IMR-90 (cell line): ENCODE data around the gene CD2AP. TPM values are rescaled to one million over a fixed set of nuclear protein-coding genes. Genes with fewer than 3 reads are reported as not detected.

Experiments used
- ATAC-seq: fragments of 200-7000 bp; cut with Tn5 transposase; 2 replicates; pipeline ENCODE4 v1.9.1; 2020; ENCODE audit warnings: low read depth, mild to moderate bottlenecking, moderate library complexity
- BruUV-seq: library from RNA; stranded (reverse); fragments of 400-500 nt; replicated peaks from 2 replicates; lab custom pipeline; 2021; lab: Mats Ljungman, UMichigan
- CTCF ChIA-PET: fragments of 300-600 bp; formaldehyde crosslinking; extraction: SDS; loops from one replicate; lab custom pipeline; 2021; ENCODE audit warnings: antibody characterized with exemption; lab: Yijun Ruan, JAX
- POLR2A ChIA-PET: fragments of 300-600 bp; sonication (Branson Sonifier 250); formaldehyde crosslinking; loops from one replicate; lab custom pipeline; 2022; ENCODE audit warnings: antibody characterized with exemption; ENCODE audit not compliant: unreplicated experiment; lab: Charles Lee
- DNase-seq: peaks from one replicate; pipeline ENCODE4 v3.0.0; 2013
- H2AFZ ChIP-seq: replicated peaks from 2 replicates; pipeline ENCODE3; 2013; ENCODE audit warnings: low read length, mild to moderate bottlenecking; ENCODE audit not compliant: poor library complexity
- H2AK5ac ChIP-seq: 2 replicates; pipeline ENCODE4 v1.6.1; 2013; ENCODE audit warnings: low read depth, low read length, inconsistent platforms
- H2AK9ac ChIP-seq: replicated peaks from 2 replicates; pipeline ENCODE3; 2013; ENCODE audit warnings: mild to moderate bottlenecking, low read depth, low read length, moderate library complexity; ENCODE audit not compliant: poor library complexity
- H2BK120ac ChIP-seq: 2 replicates; pipeline ENCODE4 v1.6.1; 2013; ENCODE audit warnings: low read depth, low read length, inconsistent platforms
- H2BK15ac ChIP-seq: 3 replicates; pipeline ENCODE4 v1.6.1; 2013; ENCODE audit warnings: low read depth, low read length, inconsistent platforms
- H2BK20ac ChIP-seq: 2 replicates; pipeline ENCODE4 v1.6.1; 2013; ENCODE audit warnings: low read depth, mild to moderate bottlenecking, inconsistent platforms, low read length, moderate library complexity
- H2BK5ac ChIP-seq: 2 replicates; pipeline ENCODE4 v1.6.1; 2013; ENCODE audit warnings: mild to moderate bottlenecking, low read depth, low read length, inconsistent platforms; ENCODE audit not compliant: poor library complexity, severe bottlenecking
- H3K14ac ChIP-seq: replicated peaks from 2 replicates; pipeline ENCODE4 v1.6.1; 2013; ENCODE audit warnings: low read depth, low read length, inconsistent platforms
- H3K18ac ChIP-seq: 2 replicates; pipeline ENCODE4 v1.6.1; 2013; ENCODE audit warnings: low read depth, low read length, control low read depth
- H3K23ac ChIP-seq: 2 replicates; pipeline ENCODE4 v1.6.1; 2013; ENCODE audit warnings: low read depth, low read length, inconsistent platforms
- H3K27ac ChIP-seq: 2 replicates; pipeline ENCODE4 v1.5.1; 2013; ENCODE audit warnings: mild to moderate bottlenecking, control low read depth, low read length; ENCODE audit not compliant: insufficient read depth
- H3K27me3 ChIP-seq: 2 replicates; pipeline ENCODE4 v1.6.1; 2013; ENCODE audit warnings: low read length; ENCODE audit not compliant: control insufficient read depth, insufficient read depth
- H3K36me3 ChIP-seq: 2 replicates; pipeline ENCODE4 v1.6.1; 2013; ENCODE audit warnings: low read length, mixed read lengths; ENCODE audit not compliant: control insufficient read depth, insufficient read depth
- H3K4ac ChIP-seq: 2 replicates; pipeline ENCODE4 v1.6.1; 2013; ENCODE audit warnings: low read depth, low read length, inconsistent platforms
- H3K4me1 ChIP-seq: 2 replicates; pipeline ENCODE4 v1.6.1; 2013; ENCODE audit warnings: low read length, mixed read lengths; ENCODE audit not compliant: control insufficient read depth, insufficient read depth
- H3K4me2 ChIP-seq: 2 replicates; pipeline ENCODE4 v1.6.1; 2013; ENCODE audit warnings: low read depth, mild to moderate bottlenecking, control low read depth, low read length, moderate library complexity
- H3K4me3 ChIP-seq: 2 replicates; pipeline ENCODE4 v1.5.1; 2013; ENCODE audit warnings: low read depth, mild to moderate bottlenecking, control low read depth, low read length, moderate library complexity; ENCODE audit not compliant: insufficient read depth
- H3K56ac ChIP-seq: 2 replicates; pipeline ENCODE4 v1.6.1; 2013; ENCODE audit warnings: low read length, inconsistent platforms; ENCODE audit not compliant: insufficient read depth; ENCODE audit errors: extremely low read depth
- H3K79me1 ChIP-seq, 2 experiments: 2 replicates each; pipeline ENCODE4 v1.6.1; 2013; ENCODE audit warnings: low read length in 2 of 2, inconsistent platforms in 1 of 2, low read depth in 1 of 2
- H3K9ac ChIP-seq: 2 replicates; pipeline ENCODE4 v1.6.1; 2013; ENCODE audit warnings: low read depth, low read length, control low read depth
- H3K9me1 ChIP-seq: 2 replicates; pipeline ENCODE4 v1.6.1; 2013; ENCODE audit warnings: low read length, inconsistent platforms; ENCODE audit not compliant: insufficient read depth
- H3K9me3 ChIP-seq: 2 replicates; pipeline ENCODE4 v1.6.1; 2013; ENCODE audit warnings: low read length; ENCODE audit not compliant: control insufficient read depth, insufficient read depth
- H4K20me1 ChIP-seq: 2 replicates; pipeline ENCODE4 v1.6.1; 2013; ENCODE audit warnings: low read length, inconsistent platforms; ENCODE audit not compliant: insufficient read depth
- H4K5ac ChIP-seq: 2 replicates; pipeline ENCODE4 v1.6.1; 2013; ENCODE audit warnings: mild to moderate bottlenecking, low read depth, low read length, control low read depth
- H4K8ac ChIP-seq, 2 experiments: 2 replicates each; pipeline ENCODE4 v1.6.1; 2013; ENCODE audit warnings: low read depth in 2 of 2, low read length in 2 of 2, control low read depth in 1 of 2, inconsistent platforms in 1 of 2
- H4K91ac ChIP-seq: 2 replicates; pipeline ENCODE4 v1.6.1; 2013; ENCODE audit warnings: low read depth, low read length, inconsistent platforms; ENCODE audit not compliant: insufficient read depth
- BHLHE40 ChIP-seq: fragments of 150-350 bp; IDR thresholded peaks from 2 replicates; pipeline ENCODE4 v1.6.1; 2016; ENCODE audit warnings: mild to moderate bottlenecking, low read depth, low read length
- FOS ChIP-seq: fragments of 150-350 bp; IDR thresholded peaks from 2 replicates; pipeline ENCODE4 v1.6.1; 2016; ENCODE audit warnings: low read depth, low read length
- MAFK ChIP-seq: IDR thresholded peaks from 2 replicates; pipeline ENCODE4 v1.6.1; 2012; ENCODE audit warnings: low read depth, low read length, improper control_type of control experiment
- MAZ ChIP-seq: IDR thresholded peaks from 2 replicates; pipeline ENCODE4 v1.6.1; 2012; ENCODE audit warnings: low read depth, mild to moderate bottlenecking, low read length, improper control_type of control experiment, moderate library complexity, borderline replicate concordance
- NFE2L2 ChIP-seq: fragments of 150-350 bp; IDR thresholded peaks from 2 replicates; pipeline ENCODE4 v1.6.1; 2016; ENCODE audit warnings: low read depth, mild to moderate bottlenecking, low read length
- POLR2A ChIP-seq: IDR thresholded peaks from 2 replicates; pipeline ENCODE4 v1.6.1; 2012; ENCODE audit warnings: mild to moderate bottlenecking, low read depth, low read length
- RAD21 ChIP-seq: IDR thresholded peaks from 2 replicates; pipeline ENCODE4 v1.6.1; 2012; ENCODE audit warnings: low read length, improper control_type of control experiment
- RCOR1 ChIP-seq: IDR thresholded peaks from 2 replicates; pipeline ENCODE4 v1.6.1; 2012; ENCODE audit warnings: mild to moderate bottlenecking, low read length, improper control_type of control experiment; ENCODE audit not compliant: insufficient replicate concordance
- SMC3 ChIP-seq: fragments of 150-350 bp; IDR thresholded peaks from 2 replicates; pipeline ENCODE4 v1.6.1; 2016; ENCODE audit warnings: low read depth, mild to moderate bottlenecking, antibody characterized with exemption, low read length, moderate library complexity
- USF2 ChIP-seq: fragments of 150-350 bp; IDR thresholded peaks from 2 replicates; pipeline ENCODE4 v1.6.1; 2017; ENCODE audit warnings: mild to moderate bottlenecking, antibody characterized with exemption, low read length, low read depth
- dilution Hi-C: fragments of 300-500 bp; cut with HindIII; formaldehyde crosslinking; loops from one replicate; pipeline ENCODE4 v1.14.3; 2018; ENCODE audit warnings: low sequenced_read_pairs; ENCODE audit not compliant: unreplicated experiment
- in situ Hi-C: fragments of 300-500 bp; cut with MboI; formaldehyde crosslinking; loops from 3 replicates; pipeline ENCODE4 v1.14.3; 2019; ENCODE audit warnings: low sequenced_read_pairs, inconsistent platforms, mixed read lengths
- intact Hi-C: fragments of 100-400 bp; cut with micrococcal nuclease; formaldehyde crosslinking; loops from 2 replicates; pipeline ENCODE4 v1.10.0; 2022
- polyA plus RNA-seq, 3 experiments: library from polyadenylated mRNA; depleted of rRNA; stranded (reverse); fragments of >200 nt; gene quantifications; 2 replicates each; pipeline ENCODE4 v1.2.3, GENCODE V29; 2012; ENCODE audit warnings: low replicate concordance in 1 of 3
- total RNA-seq: library from RNA; depleted of rRNA; stranded (reverse); fragments of >200 nt; gene quantifications from 2 replicates; pipeline ENCODE4 v1.2.3, GENCODE V29; 2012

The CD2AP gene
- total and polyA plus RNA-seq, 2 of the 4 experiments (the other 2 are of a cell fraction), result 5.3 to 7.5 TPM

GRCh38 chr6:47481806-47482205 is 4.2 kb downstream of the CD2AP start:
- no peaks in the 10 kb centered on the region for H3K9me3 ChIP-seq
- H4K8ac ChIP-seq, result no peak overlapping the region
- H2AK9ac ChIP-seq, result no peak overlapping the region
- dilution Hi-C loops, result no loop called here
- H2BK5ac ChIP-seq, result no peak overlapping the region
- H3K56ac ChIP-seq, result no peak overlapping the region
- no peak overlapping the region for H3K18ac ChIP-seq
- no peak overlapping the region for H4K91ac ChIP-seq
- H2BK120ac ChIP-seq, result no peak overlapping the region
- H4K5ac ChIP-seq, result no peak overlapping the region
- no peak overlapping the region for H2BK15ac ChIP-seq
- CTCF ChIA-PET, result no interaction called here
- H3K9me1 ChIP-seq, result peaks cover 6% of the 10 kb centered on the region; the same call in 1 of the 2 replicates
- peaks cover 4 to 55% of the 10 kb centered on the region in 2 experiments for H3K79me1 ChIP-seq
- POLR2A ChIA-PET, result no interaction called here
- no peaks in the 10 kb centered on the region for H3K27me3 ChIP-seq
- no peak overlapping the region for H2AFZ ChIP-seq
- TF ChIP-seq USF2 (no peak), POLR2A (no peak), SMC3 (no peak), BHLHE40 (no peak), RAD21 (no peak), MAZ (no peak), MAFK (no peak), NFE2L2 (no peak), FOS (no peak), RCOR1 (no peak)
- H2BK20ac ChIP-seq, result no peak overlapping the region
- H3K36me3 ChIP-seq, result no peaks in the 10 kb centered on the region
- H3K4me2 ChIP-seq, result no peak overlapping the region
- in situ Hi-C loops, result no loop called here
- H3K14ac ChIP-seq, result no peak overlapping the region
- no peak overlapping the region for H3K23ac ChIP-seq
- no peak overlapping the region for H2AK5ac ChIP-seq
- H4K20me1 ChIP-seq, result peaks cover 28% of the 10 kb centered on the region; the same call in 1 of the 2 replicates
- peaks cover 2% of the 10 kb centered on the region for H3K4me1 ChIP-seq
- no peak overlapping the region for H3K4me3 ChIP-seq
- DNase-seq, result no peak
- no peak for ATAC-seq
- intact Hi-C loops, result no loop called here
- H3K9ac ChIP-seq, result no peak overlapping the region
- no TSS peak for BruUV-seq
- H3K27ac ChIP-seq, result no peak overlapping the region
- H3K4ac ChIP-seq, result no peak overlapping the region
